GM12878 (cell line): ENCODE results near the gene SCN5A. TPM values are rescaled to one million over a fixed set of nuclear protein-coding genes. Genes with fewer than 3 reads are reported as not detected.

Source experiments
- ATAC-seq: fragments of 200-7000 bp; cut with Tn5 transposase; 3 replicates; pipeline ENCODE4 v1.9.1; 2020; ENCODE audit warnings: mild to moderate bottlenecking, moderate library complexity
- BruUV-seq: library from RNA; stranded (reverse); fragments of 400-500 nt; replicated peaks from 2 replicates; lab custom pipeline; 2021; lab: Mats Ljungman, UMichigan
- CTCF ChIA-PET: fragments of 300-600 bp; sonication (Branson Sonifier 250); formaldehyde crosslinking; extraction: SDS; loops from one replicate; lab custom pipeline; 2021; ENCODE audit warnings: inconsistent platforms; lab: Yijun Ruan, JAX
- POLR2A ChIA-PET: fragments of 350-600 bp; formaldehyde crosslinking; extraction: SDS; loops from one replicate; lab custom pipeline; 2021; ENCODE audit warnings: inconsistent platforms; lab: Charles Lee
- RAD21 ChIA-PET: fragments of 300-600 bp; sonication (Branson Sonifier 250); formaldehyde crosslinking; loops from one replicate; lab custom pipeline; 2023; ENCODE audit warnings: antibody characterized with exemption; ENCODE audit not compliant: unreplicated experiment; lab: Charles Lee
- SMC1A ChIA-PET: fragments of 300-600 bp; sonication (Branson Sonifier 250); formaldehyde crosslinking; loops from one replicate; lab custom pipeline; 2023; ENCODE audit not compliant: unreplicated experiment, uncharacterized antibody; lab: Charles Lee
- DNase-seq: peaks from one replicate; pipeline ENCODE4 v3.0.0-alpha.2; 2011; ENCODE audit warnings: low read depth, low spot score
- FAIRE-seq: peaks from 3 replicates; lab custom pipeline; 2011; peaks lifted over from hg19 to GRCh38; lab: Jason Lieb, UNC
- H2AFZ ChIP-seq: 2 replicates; pipeline ENCODE4 v1.6.0; 2011; ENCODE audit warnings: low read depth, low read length, control low read depth; ENCODE audit not compliant: control insufficient read depth
- H3K27ac ChIP-seq: 2 replicates; pipeline ENCODE4 v1.5.1; 2011; ENCODE audit warnings: control low read depth; ENCODE audit not compliant: control insufficient read depth, insufficient read depth
- H3K27me3 ChIP-seq, 2 experiments: replicated peaks in 1 of 2; 2 replicates each; pipeline versions ENCODE4 v1.6.0 to v1.6.1; 2011; ENCODE audit warnings: low read length in 1 of 2; ENCODE audit not compliant: control insufficient read depth in 2 of 2, insufficient read depth in 2 of 2
- H3K36me3 ChIP-seq, 2 experiments: 2 replicates each; pipeline ENCODE4 v1.5.1; 2011; ENCODE audit warnings: low read length in 1 of 2; ENCODE audit not compliant: control insufficient read depth in 2 of 2, insufficient read depth in 2 of 2
- H3K4me1 ChIP-seq: 2 replicates; pipeline ENCODE4 v1.6.1; 2011; ENCODE audit warnings: mild to moderate bottlenecking, low read length, moderate library complexity, mixed read lengths; ENCODE audit not compliant: control insufficient read depth, insufficient read depth
- H3K4me2 ChIP-seq: 2 replicates; pipeline ENCODE4 v1.6.0; 2011; ENCODE audit warnings: control low read depth; ENCODE audit not compliant: control insufficient read depth, insufficient read depth
- H3K4me3 ChIP-seq: fragments of 200-600 bp; sonication (generic); 2 replicates; pipeline ENCODE4 v1.5.1; 2016
- H3K79me2 ChIP-seq: 2 replicates; pipeline ENCODE4 v1.6.0; 2011; ENCODE audit warnings: low read length; ENCODE audit not compliant: control insufficient read depth, insufficient read depth
- H3K9ac ChIP-seq: 2 replicates; pipeline ENCODE4 v1.8.0; 2011; ENCODE audit warnings: low read length, control low read depth, mixed read lengths; ENCODE audit not compliant: control insufficient read depth, insufficient read depth
- H3K9me3 ChIP-seq: replicated peaks from 3 replicates; pipeline ENCODE4 v1.5.1; 2011; ENCODE audit warnings: mild to moderate bottlenecking, low read length; ENCODE audit not compliant: control insufficient read depth, insufficient read depth
- H4K20me1 ChIP-seq: 2 replicates; pipeline ENCODE4 v1.6.0; 2011; ENCODE audit not compliant: control insufficient read depth, insufficient read depth
- CBX3 ChIP-seq: fragments of 200-600 bp; sonication (generic); IDR thresholded peaks from 2 replicates; pipeline ENCODE4 v1.6.1; 2016; ENCODE audit warnings: low read depth, borderline replicate concordance
- CHD4 ChIP-seq: fragments of 200-600 bp; sonication (generic); IDR thresholded peaks from 2 replicates; pipeline ENCODE4 v1.6.1; 2016; ENCODE audit warnings: mild to moderate bottlenecking
- EZH2 ChIP-seq: IDR thresholded peaks from 2 replicates; pipeline ENCODE4 v1.6.1; 2012; ENCODE audit warnings: low read depth, mild to moderate bottlenecking, control low read depth, inconsistent platforms, low read length, borderline replicate concordance; ENCODE audit not compliant: control insufficient read depth
- GATAD2B ChIP-seq: fragments of 450-650 bp; conservative IDR thresholded peaks from 2 replicates; pipeline ENCODE4 v1.6.1; 2017; ENCODE audit warnings: low read depth, mild to moderate bottlenecking, moderate library complexity
- JUNB ChIP-seq: IDR thresholded peaks from 2 replicates; pipeline ENCODE4 v1.6.1; 2016; ENCODE audit warnings: antibody characterized with exemption, mild to moderate bottlenecking
- MTA3 ChIP-seq: IDR thresholded peaks from 2 replicates; pipeline ENCODE4 v1.6.1; 2012; ENCODE audit warnings: low read length, inconsistent platforms, borderline replicate concordance
- MYC ChIP-seq: IDR thresholded peaks from 2 replicates; pipeline ENCODE4 v1.6.1; 2011; ENCODE audit warnings: mild to moderate bottlenecking, low read length, moderate library complexity, inconsistent platforms; ENCODE audit not compliant: insufficient read depth, insufficient replicate concordance, insufficient read length, severe bottlenecking
- NFYB ChIP-seq: IDR thresholded peaks from 2 replicates; pipeline ENCODE4 v1.6.1; 2011; ENCODE audit warnings: low read depth, mild to moderate bottlenecking, low read length, improper control_type of control experiment, moderate library complexity; ENCODE audit not compliant: insufficient read depth
- NR2F1 ChIP-seq: fragments of 450-650 bp; conservative IDR thresholded peaks from 2 replicates; pipeline ENCODE4 v1.6.1; 2017; ENCODE audit warnings: mild to moderate bottlenecking
- POLR2A ChIP-seq: IDR thresholded peaks from 2 replicates; pipeline ENCODE4 v1.6.1; 2011; ENCODE audit warnings: low read depth, mild to moderate bottlenecking, low read length
- POLR2AphosphoS2 ChIP-seq: IDR thresholded peaks from 2 replicates; pipeline ENCODE4 v1.6.1; 2011; ENCODE audit warnings: low read depth, mild to moderate bottlenecking, low read length, improper control_type of control experiment, moderate library complexity
- POLR2AphosphoS5 ChIP-seq: IDR thresholded peaks from 2 replicates; pipeline ENCODE4 v1.6.1; 2011; ENCODE audit warnings: mild to moderate bottlenecking, low read length, inconsistent platforms
- RBBP5 ChIP-seq: fragments of 200-600 bp; sonication (generic); conservative IDR thresholded peaks from 2 replicates; pipeline ENCODE4 v1.6.1; 2016
- SIN3A ChIP-seq: IDR thresholded peaks from 2 replicates; pipeline ENCODE4 v1.6.1; 2012; ENCODE audit warnings: low read depth, low read length, improper control_type of control experiment
- SMAD1 ChIP-seq: fragments of 450-650 bp; IDR thresholded peaks from 2 replicates; pipeline ENCODE4 v1.6.1; 2018; ENCODE audit warnings: mild to moderate bottlenecking, low read depth; ENCODE audit not compliant: partially characterized antibody
- SMC3 ChIP-seq: IDR thresholded peaks from 2 replicates; pipeline ENCODE4 v1.6.1; 2011; ENCODE audit warnings: low read length, improper control_type of control experiment, borderline replicate concordance
- TAF1 ChIP-seq: IDR thresholded peaks from 2 replicates; pipeline ENCODE4 v1.6.1; 2011; ENCODE audit warnings: mild to moderate bottlenecking, low read depth, low read length, borderline replicate concordance
- WRNIP1 ChIP-seq: IDR thresholded peaks from 2 replicates; pipeline ENCODE4 v1.6.1; 2011; ENCODE audit warnings: low read depth, low read length, improper control_type of control experiment, borderline replicate concordance
- ZNF207 ChIP-seq: fragments of 450-650 bp; IDR thresholded peaks from 2 replicates; pipeline ENCODE4 v1.6.1; 2014; ENCODE audit warnings: antibody characterized with exemption, mild to moderate bottlenecking, borderline replicate concordance
- ZSCAN29 ChIP-seq: fragments of 450-650 bp; IDR thresholded peaks from 2 replicates; pipeline ENCODE4 v1.6.1; 2017; ENCODE audit warnings: mild to moderate bottlenecking, moderate library complexity
- WGBS: methylation state at CpG from one replicate; pipeline ENCODE4 v1.1.6; 2016; ENCODE audit warnings: low lambda C conversion rate; ENCODE audit not compliant: insufficient replicate concordance, insufficient coverage; ENCODE audit errors: missing lambda C conversion rate; 5-methylcytosine and 5-hydroxymethylcytosine counted together
- in situ Hi-C: fragments of 300-500 bp; cut with MboI; formaldehyde crosslinking; loops from 9 replicates; pipeline ENCODE4 v1.14.3; 2018; ENCODE audit warnings: mixed read lengths
- intact Hi-C: fragments of 100-400 bp; cut with micrococcal nuclease; formaldehyde crosslinking; loops from one replicate; pipeline ENCODE4 v1.14.2; 2022; ENCODE audit not compliant: unreplicated experiment
- polyA plus RNA-seq, 11 experiments: library from polyadenylated mRNA; depleted of rRNA in 4 of 11; unstranded in 6 of 11; stranded (reverse) in 5 of 11; fragments of >200 nt; fragmentation: Nextera tagmentation in 4 of 11; fragmentation: Illumina TruSeq in 1 of 11; extraction: Ambion mirVana in 4 of 11; extraction: Trizol in 1 of 11; gene quantifications; 1 replicate in 1 of 11; 2 replicates in 10 of 11; pipeline versions ENCODE4 v1.2.1 to v1.2.3, GENCODE V29; 2011 to 2016; ENCODE audit warnings: inconsistent platforms in 2 of 11, missing spikeins in 2 of 11, low read depth in 1 of 11
- total RNA-seq, 4 experiments: library from RNA; depleted of rRNA in 3 of 4; stranded (reverse); fragments of >200 nt in 3 of 4; fragmentation: Illumina TruSeq in 1 of 4; extraction: Trizol in 1 of 4; gene quantifications; 2 replicates each; pipeline versions ENCODE4 v1.2.1 to v1.2.3, GENCODE V29; 2013 to 2021

The SCN5A gene
- total and polyA plus RNA-seq, 10 of the 15 experiments (the other 5 are each of a cell fraction or from before 2014, with no cell fraction given): not detected

- Histone ChIP-seq H4K20me1 (no peaks in the 10 kb centered on the region), H3K79me2 (no peaks in the 10 kb centered on the region), H3K9ac (no peak overlapping the region), H3K36me3 (no peaks in the 10 kb centered on the region), H3K4me1 (no peaks in the 10 kb centered on the region), H3K4me3 (no peak overlapping the region), H3K27ac (no peak overlapping the region), H3K4me2 (no peak overlapping the region), H3K9me3 (no peaks in the 10 kb centered on the region; the same call in 2 of the 3 replicates), H2AFZ (no peak overlapping the region), H3K27me3 (no peaks in the 10 kb centered on the region)
- intact Hi-C loops (no loop called here), in situ Hi-C loops (no loop called here)
- ChIA-PET SMC1A (no interaction called here), CTCF (no interaction called here), RAD21 (no interaction called here), POLR2A (no interaction called here)
- 63% methylated on average over 30 of the region's 30 CpGs for WGBS
- FAIRE-seq (no peak), DNase-seq (no peak), ATAC-seq (no peak)
- no TSS peak for BruUV-seq
- no peak for TF ChIP-seq CHD4
- no peak for TF ChIP-seq NR2F1
- no peak for TF ChIP-seq POLR2A
- no peak for TF ChIP-seq EZH2
- no peak for TF ChIP-seq MYC
- TF ChIP-seq SMAD1: no peak
- no peak for TF ChIP-seq GATAD2B
- TF ChIP-seq ZNF207: no peak
- no peak for TF ChIP-seq JUNB
- TF ChIP-seq POLR2AphosphoS2: no peak
- no peak for TF ChIP-seq RBBP5
- TF ChIP-seq MTA3: no peak
- TF ChIP-seq CBX3: no peak
- no peak for TF ChIP-seq SMC3
- TF ChIP-seq POLR2AphosphoS5: no peak
- TF ChIP-seq SIN3A: no peak
- no peak for TF ChIP-seq NFYB
- TF ChIP-seq TAF1: no peak
- no peak for TF ChIP-seq WRNIP1
- TF ChIP-seq ZSCAN29: no peak
Measured at GRCh38 chr3:38551026-38551832, 98.3 kb downstream of the SCN5A start.
